ENCODE measurements around the gene WNT2B.

The WNT2B gene

GRCh38 chr1:112506306-112506705 is 2.5 kb upstream of the WNT2B start:
- H3K4me2 ChIP-seq (ENCODE audit: low read length, poor library complexity, severe bottlenecking), result no peak overlapping the region
- peaks cover 0 to 64% of the 10 kb centered on the region in 2 experiments for H3K27me3 ChIP-seq (ENCODE audit: control insufficient read depth in 1 of 2, insufficient read depth in 1 of 2, low read length in 2 of 2)
- no peak overlapping the region for H2AFZ ChIP-seq (ENCODE audit: low read depth, low read length)
- no peak overlapping the region for H3K4ac ChIP-seq (ENCODE audit: low read depth in 1 of 2, low read length in 2 of 2)
- H3K9ac ChIP-seq (ENCODE audit: low read length), result no peak overlapping the region
- no peak overlapping the region for H3K14ac ChIP-seq (ENCODE audit: low read length in 2 of 2)
- no peak overlapping the region for H3K4me3 ChIP-seq (ENCODE audit: insufficient read depth in 1 of 2, low read depth in 1 of 2, low read length in 2 of 2)
- H2BK15ac ChIP-seq (ENCODE audit: low read depth, poor library complexity, severe bottlenecking), result peak overlapping the region; percentile 75
- no peak overlapping the region for H3K23ac ChIP-seq (ENCODE audit: low read length in 2 of 2)
- no peak overlapping the region for H4K91ac ChIP-seq (ENCODE audit: low read length)
- no peak overlapping the region for H3K27ac ChIP-seq (ENCODE audit: low read length, poor library complexity, severe bottlenecking)
- no peak for DNase-seq
- H2BK12ac ChIP-seq (ENCODE audit: low read length in 2 of 2), result no peak overlapping the region
- H2BK120ac ChIP-seq (ENCODE audit: low read depth, low read length), result no peak overlapping the region
- no peak overlapping the region for H4K8ac ChIP-seq (ENCODE audit: low read length)
- H3K18ac ChIP-seq (ENCODE audit: low read depth in 1 of 2, low read length in 2 of 2), result no peak overlapping the region
- 75% methylated on average over 1 of the region's 2 CpGs for WGBS
- peaks cover 3% of the 10 kb centered on the region for H3K79me1 ChIP-seq (replicated peaks; ENCODE audit: low read length, poor library complexity, severe bottlenecking)
- no peak overlapping the region for H2BK5ac ChIP-seq (ENCODE audit: low read depth, low read length, poor library complexity, severe bottlenecking)
- no peaks in the 10 kb centered on the region for H3K9me3 ChIP-seq (ENCODE audit: control insufficient read depth, low read length)
- H2AK5ac ChIP-seq (ENCODE audit: low read length, severe bottlenecking), result peak overlapping the region; percentile 49
- H3K4me1 ChIP-seq (ENCODE audit: control insufficient read depth, insufficient read depth, low read depth, low read length), result peaks cover 38% of the 10 kb centered on the region
- H3K36me3 ChIP-seq (ENCODE audit: control insufficient read depth in 1 of 2, insufficient read depth in 2 of 2, low read depth in 1 of 2, low read length in 2 of 2), result no peaks in the 10 kb centered on the region

GRCh38 chr1:112506731-112507130 is 2.0 kb upstream of the WNT2B start:
- H3K23ac ChIP-seq (ENCODE audit: low read length in 2 of 2), result no peak overlapping the region
- no peak overlapping the region for H2BK120ac ChIP-seq (ENCODE audit: low read depth, low read length)
- no peak overlapping the region for H2BK12ac ChIP-seq (ENCODE audit: low read length in 2 of 2)
- no peak overlapping the region for H3K27ac ChIP-seq (ENCODE audit: low read length, poor library complexity, severe bottlenecking)
- H3K79me1 ChIP-seq (replicated peaks; ENCODE audit: low read length, poor library complexity, severe bottlenecking), result peaks cover 3% of the 10 kb centered on the region
- H2BK5ac ChIP-seq (ENCODE audit: low read depth, low read length, poor library complexity, severe bottlenecking), result no peak overlapping the region
- no peak overlapping the region for H4K8ac ChIP-seq (ENCODE audit: low read length)
- H4K91ac ChIP-seq (ENCODE audit: low read length), result no peak overlapping the region
- no peak overlapping the region for H3K4me2 ChIP-seq (ENCODE audit: low read length, poor library complexity, severe bottlenecking)
- DNase-seq, result no peak
- no peak overlapping the region for H3K9ac ChIP-seq (ENCODE audit: low read length)
- no peak overlapping the region for H2BK15ac ChIP-seq (ENCODE audit: low read depth, poor library complexity, severe bottlenecking)
- H3K9me3 ChIP-seq (ENCODE audit: control insufficient read depth, low read length), result no peaks in the 10 kb centered on the region
- H2AFZ ChIP-seq (ENCODE audit: low read depth, low read length), result no peak overlapping the region
- H3K14ac ChIP-seq (ENCODE audit: low read length in 2 of 2), result no peak overlapping the region
- no peak overlapping the region for H3K18ac ChIP-seq (ENCODE audit: low read depth in 1 of 2, low read length in 2 of 2)
- H3K4ac ChIP-seq (ENCODE audit: low read depth in 1 of 2, low read length in 2 of 2), result no peak overlapping the region
- no peaks in the 10 kb centered on the region for H3K36me3 ChIP-seq (ENCODE audit: control insufficient read depth in 1 of 2, insufficient read depth in 2 of 2, low read depth in 1 of 2, low read length in 2 of 2)
- WGBS, result 94% methylated on average over 7 of the region's 8 CpGs
- H3K4me1 ChIP-seq (ENCODE audit: control insufficient read depth, insufficient read depth, low read depth, low read length), result peaks cover 36% of the 10 kb centered on the region
- H2AK5ac ChIP-seq (ENCODE audit: low read length, severe bottlenecking), result no peak overlapping the region
- H3K27me3 ChIP-seq (ENCODE audit: control insufficient read depth in 1 of 2, insufficient read depth in 1 of 2, low read length in 2 of 2), result peaks cover 0 to 64% of the 10 kb centered on the region in 2 experiments
- H3K4me3 ChIP-seq (ENCODE audit: insufficient read depth in 1 of 2, low read depth in 1 of 2, low read length in 2 of 2), result no peak overlapping the region

GRCh38 chr1:112507336-112507735 is 1.4 kb upstream of the WNT2B start:
- no peaks in the 10 kb centered on the region for H3K9me3 ChIP-seq (ENCODE audit: control insufficient read depth, low read length)
- H3K9ac ChIP-seq (ENCODE audit: low read length), result no peak overlapping the region
- H2BK15ac ChIP-seq (ENCODE audit: low read depth, poor library complexity, severe bottlenecking), result no peak overlapping the region
- no peak overlapping the region for H4K8ac ChIP-seq (ENCODE audit: low read length)
- H3K27ac ChIP-seq (ENCODE audit: low read length, poor library complexity, severe bottlenecking), result no peak overlapping the region
- H4K91ac ChIP-seq (ENCODE audit: low read length), result no peak overlapping the region
- H3K4me1 ChIP-seq (ENCODE audit: control insufficient read depth, insufficient read depth, low read depth, low read length), result peaks cover 36% of the 10 kb centered on the region
- peaks cover 0 to 64% of the 10 kb centered on the region in 2 experiments for H3K27me3 ChIP-seq (ENCODE audit: control insufficient read depth in 1 of 2, insufficient read depth in 1 of 2, low read length in 2 of 2)
- no peak overlapping the region for H3K23ac ChIP-seq (ENCODE audit: low read length in 2 of 2)
- 64% methylated on average over 1 of the region's 9 CpGs for WGBS
- H2AFZ ChIP-seq (ENCODE audit: low read depth, low read length), result no peak overlapping the region
- no peak overlapping the region for H2BK5ac ChIP-seq (ENCODE audit: low read depth, low read length, poor library complexity, severe bottlenecking)
- no peak overlapping the region for H2AK5ac ChIP-seq (ENCODE audit: low read length, severe bottlenecking)
- no peak overlapping the region for H2BK120ac ChIP-seq (ENCODE audit: low read depth, low read length)
- H3K18ac ChIP-seq (ENCODE audit: low read depth in 1 of 2, low read length in 2 of 2), result no peak overlapping the region
- H3K4ac ChIP-seq (ENCODE audit: low read depth in 1 of 2, low read length in 2 of 2), result no peak overlapping the region
- no peak overlapping the region for H3K4me3 ChIP-seq (ENCODE audit: insufficient read depth in 1 of 2, low read depth in 1 of 2, low read length in 2 of 2)
- no peak overlapping the region for H3K14ac ChIP-seq (ENCODE audit: low read length in 2 of 2)
- no peak for DNase-seq
- peaks cover 5% of the 10 kb centered on the region for H3K79me1 ChIP-seq (replicated peaks; ENCODE audit: low read length, poor library complexity, severe bottlenecking)
- H3K4me2 ChIP-seq (ENCODE audit: low read length, poor library complexity, severe bottlenecking), result no peak overlapping the region
- no peak overlapping the region for H2BK12ac ChIP-seq (ENCODE audit: low read length in 2 of 2)
- no peaks in the 10 kb centered on the region for H3K36me3 ChIP-seq (ENCODE audit: control insufficient read depth in 1 of 2, insufficient read depth in 2 of 2, low read depth in 1 of 2, low read length in 2 of 2)

GRCh38 chr1:112507921-112508277 is 866 bp upstream of the WNT2B start:
- H3K27ac ChIP-seq (ENCODE audit: low read length, poor library complexity, severe bottlenecking), result no peak overlapping the region
- no peak overlapping the region for H2AK5ac ChIP-seq (ENCODE audit: low read length, severe bottlenecking)
- peaks cover 9% of the 10 kb centered on the region for H3K79me1 ChIP-seq (replicated peaks; ENCODE audit: low read length, poor library complexity, severe bottlenecking)
- H3K18ac ChIP-seq (ENCODE audit: low read depth in 1 of 2, low read length in 2 of 2), result peak overlapping the region; percentile 16 to 28
- H3K4me2 ChIP-seq (ENCODE audit: low read length, poor library complexity, severe bottlenecking), result peak overlapping the region; percentile 78
- peaks cover 36% of the 10 kb centered on the region for H3K4me1 ChIP-seq (ENCODE audit: control insufficient read depth, insufficient read depth, low read depth, low read length)
- peak overlapping the region; percentile 18 for H2AFZ ChIP-seq (ENCODE audit: low read depth, low read length)
- H4K8ac ChIP-seq (ENCODE audit: low read length), result no peak overlapping the region
- H3K27me3 ChIP-seq (ENCODE audit: control insufficient read depth in 1 of 2, insufficient read depth in 1 of 2, low read length in 2 of 2), result peaks cover 0 to 64% of the 10 kb centered on the region in 2 experiments
- no peaks in the 10 kb centered on the region for H3K9me3 ChIP-seq (ENCODE audit: control insufficient read depth, low read length)
- H2BK15ac ChIP-seq (ENCODE audit: low read depth, poor library complexity, severe bottlenecking), result no peak overlapping the region
- no peak overlapping the region for H2BK5ac ChIP-seq (ENCODE audit: low read depth, low read length, poor library complexity, severe bottlenecking)
- no peak overlapping the region for H3K23ac ChIP-seq (ENCODE audit: low read length in 2 of 2)
- no peak overlapping the region for H4K91ac ChIP-seq (ENCODE audit: low read length)
- H3K4me3 ChIP-seq (ENCODE audit: insufficient read depth in 1 of 2, low read depth in 1 of 2, low read length in 2 of 2), result peak overlapping the region; percentile 73 to 82
- H2BK120ac ChIP-seq (ENCODE audit: low read depth, low read length), result no peak overlapping the region
- no peaks in the 10 kb centered on the region for H3K36me3 ChIP-seq (ENCODE audit: control insufficient read depth in 1 of 2, insufficient read depth in 2 of 2, low read depth in 1 of 2, low read length in 2 of 2)
- peak overlapping the region in 1 of 2 experiments; percentile 8 for H3K14ac ChIP-seq (ENCODE audit: low read length in 2 of 2)
- no peak for DNase-seq
- H3K4ac ChIP-seq (ENCODE audit: low read depth in 1 of 2, low read length in 2 of 2), result no peak overlapping the region
- WGBS, result 2% methylated on average over 6 of the region's 15 CpGs
- peak overlapping the region; percentile 22 for H3K9ac ChIP-seq (ENCODE audit: low read length)
- H2BK12ac ChIP-seq (ENCODE audit: low read length in 2 of 2), result no peak overlapping the region

Measured in mesenchymal stem cell (in vitro differentiated cells and primary cell).